SK-N-SH (cell line): ENCODE data around the gene KLHL8. TPM values are rescaled to one million over a fixed set of nuclear protein-coding genes. Genes with fewer than 3 reads are reported as not detected.

Source experiments
- CTCF ChIA-PET: fragments of 300-600, 350-600 bp; formaldehyde crosslinking; extraction: SDS; loops from one replicate; lab custom pipeline; 2021; lab: Yijun Ruan, JAX
- POLR2A ChIA-PET: fragments of 350-600 bp; sonication (Branson Sonifier 250); formaldehyde crosslinking; extraction: SDS; loops from one replicate; lab custom pipeline; 2020; ENCODE audit warnings: antibody characterized with exemption, inconsistent platforms; lab: Yijun Ruan, JAX
- DNase-seq: peaks from one replicate; pipeline ENCODE4 v3.0.0; 2012
- H2AFZ ChIP-seq: fragments of 200-600 bp; sonication (generic); 2 replicates; pipeline ENCODE4 v1.8.1; 2016; ENCODE audit warnings: antibody characterized with exemption, mild to moderate bottlenecking, low read depth
- H3F3A ChIP-seq: fragments of 200-600 bp; sonication (generic); replicated peaks from 2 replicates; pipeline ENCODE3; 2016; ENCODE audit warnings: antibody characterized with exemption, mild to moderate bottlenecking; ENCODE audit not compliant: insufficient read depth
- H3K27ac ChIP-seq, 2 experiments: fragments of 200-500 bp in 1 of 2; fragments of 200-600 bp in 1 of 2; sonication (Bioruptor generic) in 1 of 2; sonication (generic), shearing (Covaris generic) in 1 of 2; 2 replicates each; pipeline versions ENCODE4 v1.5.1 to v1.6.1; 2014 to 2016; ENCODE audit warnings: low read depth in 2 of 2, inconsistent platforms in 1 of 2, low read length in 1 of 2, mild to moderate bottlenecking in 1 of 2, mixed read lengths in 1 of 2
- H3K27me3 ChIP-seq: fragments of 200-600 bp; sonication (generic), shearing (Covaris generic); 2 replicates; pipeline ENCODE4 v1.6.1; 2016; ENCODE audit warnings: mixed run types; ENCODE audit not compliant: insufficient read depth
- H3K36me3 ChIP-seq, 2 experiments: fragments of 200-500 bp in 1 of 2; fragments of 200-600 bp in 1 of 2; sonication (Bioruptor generic) in 1 of 2; sonication (generic) in 1 of 2; replicated peaks in 1 of 2; 2 replicates each; pipeline versions ENCODE3 to v1.5.1; 2014 to 2016; ENCODE audit warnings: low read length in 1 of 2, mild to moderate bottlenecking in 1 of 2; ENCODE audit not compliant: insufficient read depth in 2 of 2, control insufficient read depth in 1 of 2
- H3K4me1 ChIP-seq, 2 experiments: fragments of 200-500 bp in 1 of 2; fragments of 200-600 bp in 1 of 2; sonication (Bioruptor generic) in 1 of 2; sonication (generic), shearing (Covaris generic) in 1 of 2; 2 replicates each; pipeline versions ENCODE4 v1.5.1 to v1.6.1; 2014 to 2016; ENCODE audit warnings: low read depth in 1 of 2, low read length in 1 of 2, mixed run types in 1 of 2; ENCODE audit not compliant: insufficient read depth in 2 of 2, control insufficient read depth in 1 of 2
- H3K4me2 ChIP-seq: fragments of 200-600 bp; sonication (generic), shearing (Covaris generic); 2 replicates; pipeline ENCODE4 v1.6.1; 2017; ENCODE audit warnings: mixed run types
- H3K4me3 ChIP-seq, 2 experiments: fragments of 200-500 bp in 1 of 2; fragments of 200-600 bp in 1 of 2; sonication (Bioruptor generic) in 1 of 2; sonication (generic), shearing (Covaris generic) in 1 of 2; 2 replicates each; pipeline versions ENCODE4 v1.5.1 to v1.8.1; 2014 to 2016; ENCODE audit warnings: low read depth in 2 of 2, inconsistent platforms in 1 of 2, low read length in 1 of 2, mild to moderate bottlenecking in 1 of 2, mixed read lengths in 1 of 2, moderate library complexity in 1 of 2
- H3K79me2 ChIP-seq: fragments of 200-600 bp; sonication (generic); 2 replicates; pipeline ENCODE4 v1.8.1; 2017; ENCODE audit warnings: mild to moderate bottlenecking; ENCODE audit not compliant: insufficient read depth
- H3K9ac ChIP-seq: fragments of 200-600 bp; sonication (generic); 2 replicates; pipeline ENCODE4 v1.6.1; 2017; ENCODE audit warnings: mixed run types
- H3K9me2 ChIP-seq: fragments of 200-600 bp; sonication (generic); 2 replicates; pipeline ENCODE4 v1.6.1; 2017; ENCODE audit warnings: mixed run types
- H3K9me3 ChIP-seq: fragments of 200-600 bp; sonication (generic); 2 replicates; pipeline ENCODE4 v1.6.1; 2017; ENCODE audit warnings: mixed run types, mild to moderate bottlenecking, moderate library complexity
- H4K20me1 ChIP-seq: fragments of 200-600 bp; sonication (generic); 2 replicates; pipeline ENCODE4 v1.6.1; 2017; ENCODE audit warnings: mild to moderate bottlenecking, mixed run types; ENCODE audit not compliant: insufficient read depth
- ELF1 ChIP-seq: IDR thresholded peaks from 2 replicates; pipeline ENCODE4 v1.4.0; 2012
- EP300 ChIP-seq, 2 experiments: IDR thresholded peaks; 2 replicates each; pipeline versions ENCODE4 v1.4.0 to v1.6.1; 2012; ENCODE audit warnings: borderline replicate concordance in 1 of 2, low read depth in 1 of 2, low read length in 1 of 2
- FOXM1 ChIP-seq: IDR thresholded peaks from 2 replicates; pipeline ENCODE4 v1.4.0; 2012; ENCODE audit warnings: low read depth, mild to moderate bottlenecking
- IRF3 ChIP-seq: fragments of 150-350 bp; IDR thresholded peaks from 2 replicates; pipeline ENCODE4 v1.6.1; 2016; ENCODE audit warnings: mild to moderate bottlenecking, low read depth, low read length
- JUND ChIP-seq: IDR thresholded peaks from 2 replicates; pipeline ENCODE4 v1.4.0; 2012
- MAX ChIP-seq: IDR thresholded peaks from 2 replicates; pipeline ENCODE4 v1.4.0; 2012; ENCODE audit warnings: low read depth
- NFIC ChIP-seq: IDR thresholded peaks from 2 replicates; pipeline ENCODE4 v1.4.0; 2012; ENCODE audit warnings: borderline replicate concordance
- NRF1 ChIP-seq: IDR thresholded peaks from 2 replicates; pipeline ENCODE4 v1.6.1; 2012; ENCODE audit warnings: low read depth, mild to moderate bottlenecking, low read length
- PBX3 ChIP-seq: IDR thresholded peaks from 2 replicates; pipeline ENCODE4; 2012
- POLR2AphosphoS5 ChIP-seq: IDR thresholded peaks from 2 replicates; pipeline ENCODE4 v1.6.1; 2012; ENCODE audit warnings: low read depth, low read length
- RFX5 ChIP-seq: IDR thresholded peaks from 2 replicates; pipeline ENCODE4 v1.6.1; 2012; ENCODE audit warnings: mild to moderate bottlenecking, improper control_type of control experiment, low read length
- RXRA ChIP-seq: IDR thresholded peaks from 2 replicates; pipeline ENCODE4 v1.4.0; 2012; ENCODE audit warnings: low read depth, mild to moderate bottlenecking, borderline replicate concordance
- USF1 ChIP-seq: IDR thresholded peaks from 2 replicates; pipeline ENCODE4 v1.4.0; 2012; ENCODE audit warnings: low read depth, borderline replicate concordance
- USF2 ChIP-seq: fragments of 150-350 bp; IDR thresholded peaks from 2 replicates; pipeline ENCODE4 v1.6.1; 2017; ENCODE audit warnings: antibody characterized with exemption, low read length, low read depth, borderline replicate concordance
- YY1 ChIP-seq: IDR thresholded peaks from 2 replicates; pipeline ENCODE4 v1.4.0; 2012; ENCODE audit warnings: low read depth, mild to moderate bottlenecking
- ZBTB33 ChIP-seq: IDR thresholded peaks from 2 replicates; pipeline ENCODE4 v1.4.0; 2012; ENCODE audit warnings: low read depth, borderline replicate concordance
- WGBS: methylation state at CpG from one replicate; pipeline ENCODE4 v1.1.6; 2017; ENCODE audit warnings: low lambda C conversion rate; 5-methylcytosine and 5-hydroxymethylcytosine counted together
- polyA plus RNA-seq, 3 experiments: library from polyadenylated mRNA; depleted of rRNA; stranded (reverse); fragments of >200 nt; gene quantifications; 2 replicates each; pipeline ENCODE4 v1.2.3, GENCODE V29; 2012

KLHL8 gene
- polyA plus RNA-seq, 1 of the 3 experiments (the other 2 are of a cell fraction): 2.4 TPM

GRCh38 chr4:87141428-87141827 is 79.0 kb downstream of the KLHL8 start (continued):
- TF ChIP-seq RFX5 (no peak), ZBTB33 (no peak)

- no peak for DNase-seq
- no peaks in the 10 kb centered on the region for H3F3A ChIP-seq
- H3K27me3 ChIP-seq: no peaks in the 10 kb centered on the region
- H3K36me3 ChIP-seq: peaks cover 34 to 50% of the 10 kb centered on the region in 2 experiments
- no peaks in the 10 kb centered on the region for H3K79me2 ChIP-seq
- no peak overlapping the region for H3K4me2 ChIP-seq
- H3K4me3 ChIP-seq: no peak overlapping the region
- H3K27ac ChIP-seq: no peak overlapping the region
- 63% methylated on average over 3 of the region's 3 CpGs for WGBS
- H4K20me1 ChIP-seq: no peaks in the 10 kb centered on the region
- H2AFZ ChIP-seq: no peak overlapping the region
- H3K9me2 ChIP-seq: no peaks in the 10 kb centered on the region
- ChIA-PET CTCF (interaction anchor here (1.5 to 5.3 kb wide), 2 partner anchors 10 to 17 kb away, joined by 4 to 23 read pairs; no protein-coding TSS in a partner anchor), POLR2A (no interaction called here)
- no peaks in the 10 kb centered on the region for H3K9me3 ChIP-seq
- no peak for TF ChIP-seq ELF1
- TF ChIP-seq YY1: no peak
- TF ChIP-seq EP300 (IDR thresholded peaks at IDR 0.05; ENCODE audit: borderline replicate concordance in 1 of 2, low read depth in 1 of 2, low read length in 1 of 2): no peak
- TF ChIP-seq PBX3: no peak
- TF ChIP-seq MAX: no peak
- no peak overlapping the region for H3K9ac ChIP-seq
- no peaks in the 10 kb centered on the region for H3K4me1 ChIP-seq
Observed at GRCh38 chr4:87134122-87134521, 86.3 kb downstream of the KLHL8 start.

- H3K36me3 ChIP-seq: peaks cover 36 to 55% of the 10 kb centered on the region in 2 experiments
- DNase-seq: no peak
- no peak overlapping the region for H3K4me3 ChIP-seq
- H3K9me2 ChIP-seq: no peaks in the 10 kb centered on the region
- POLR2A ChIA-PET: no interaction called here
- WGBS: 84% methylated on average over 2 of the region's 2 CpGs
- H3K27me3 ChIP-seq: no peaks in the 10 kb centered on the region
- H3F3A ChIP-seq: no peaks in the 10 kb centered on the region
- TF ChIP-seq FOXM1 (no peak), NFIC (no peak), EP300 (IDR thresholded peaks at IDR 0.05; ENCODE audit: borderline replicate concordance in 1 of 2, low read depth in 1 of 2, low read length in 1 of 2) (no peak), JUND (no peak), USF1 (no peak), IRF3 (no peak), MAX (no peak), NRF1 (no peak), USF2 (no peak), POLR2AphosphoS5 (no peak), RXRA (no peak)
- TF ChIP-seq, all 33 proteins: peak for 0
- Histone ChIP-seq H4K20me1 (no peaks in the 10 kb centered on the region), H3K9me3 (no peaks in the 10 kb centered on the region), H2AFZ (no peak overlapping the region), H3K9ac (no peak overlapping the region), H3K4me1 (no peaks in the 10 kb centered on the region), H3K27ac (no peak overlapping the region), H3K79me2 (no peaks in the 10 kb centered on the region), H3K4me2 (no peak overlapping the region)
- CTCF ChIA-PET: interaction anchor here (0.9 to 5.3 kb wide), 2 partner anchors 18 to 102 kb away, joined by 4 to 23 read pairs; no protein-coding TSS in a partner anchor
Observed at GRCh38 chr4:87133183-87133582, 87.2 kb downstream of the KLHL8 start.
